IPS-18c (cell line): ENCODE measurements around the gene PARVG.

Experiments used
- H3K4me3 ChIP-seq: 2 replicates; pipeline ENCODE4 v1.7.0; 2013; ENCODE audit warnings: low read depth, mild to moderate bottlenecking, low read length, moderate library complexity; ENCODE audit not compliant: insufficient read depth
- H3K9me3 ChIP-seq: one replicate; pipeline ENCODE4 v1.6.1; 2013; ENCODE audit warnings: mild to moderate bottlenecking, low read length, moderate library complexity; ENCODE audit not compliant: control insufficient read depth, insufficient read depth

The PARVG gene

DNA sequence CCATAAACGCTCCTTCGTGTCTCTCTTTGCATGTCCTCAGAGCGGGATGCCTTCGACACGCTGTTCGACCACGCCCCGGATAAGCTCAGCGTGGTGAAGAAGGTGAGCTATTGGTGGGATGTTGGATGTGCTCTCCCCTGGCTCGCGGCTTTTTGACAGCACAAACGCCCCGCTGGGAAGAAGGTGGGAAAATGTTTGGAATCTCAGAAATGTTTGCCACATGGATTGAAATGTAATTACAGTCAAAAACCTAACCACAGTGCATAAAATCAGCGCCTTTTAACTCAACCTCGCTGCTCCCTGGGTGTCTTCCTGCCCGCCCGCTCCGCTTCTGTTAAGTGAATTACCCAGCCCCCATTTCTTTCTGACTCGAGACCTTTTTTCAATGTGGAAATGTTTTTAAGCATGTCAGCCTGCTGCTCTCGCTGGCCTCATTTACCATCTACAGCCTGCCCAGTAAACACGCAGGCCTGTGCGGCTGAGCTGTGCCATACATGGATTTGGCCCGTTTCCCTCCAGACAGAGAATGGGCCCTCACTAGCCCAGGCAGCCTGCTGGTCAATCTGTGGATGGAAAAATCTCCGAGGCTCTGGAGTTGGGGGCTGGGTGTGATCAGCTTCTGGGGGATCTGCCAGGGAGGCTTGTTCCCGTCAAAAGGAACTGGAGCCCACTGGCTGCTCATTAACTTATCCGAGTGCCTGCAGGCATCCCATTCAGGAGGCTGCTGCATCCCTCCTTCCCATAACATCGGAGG, 32.7 kb upstream of the PARVG start:
- no peak overlapping the region; the same call in 1 of the 2 replicates for H3K4me3 ChIP-seq
- H3K9me3 ChIP-seq, result no peaks in the 10 kb centered on the region

DNA sequence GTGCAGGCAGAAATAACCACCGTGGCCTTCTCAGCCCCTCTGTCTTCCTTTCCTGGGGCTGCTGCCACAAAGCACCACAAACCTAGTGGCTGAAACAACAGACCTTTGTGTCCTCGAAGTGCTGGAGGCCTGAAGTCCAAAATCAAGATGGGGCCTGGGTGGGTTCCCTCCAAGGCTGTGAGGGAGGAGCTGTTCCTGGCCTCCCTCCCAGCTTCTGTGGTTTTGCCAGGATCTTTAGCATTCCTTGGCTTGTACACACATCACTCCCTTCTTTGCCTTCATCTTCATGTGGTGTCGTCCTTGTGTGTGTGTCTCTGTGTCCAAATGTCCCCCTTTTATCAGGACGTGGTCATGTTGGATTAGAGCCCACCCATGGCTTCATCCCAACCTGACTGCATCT, 29.0 kb upstream of the PARVG start:
- Histone ChIP-seq H3K9me3 (no peaks in the 10 kb centered on the region), H3K4me3 (no peak overlapping the region)

DNA sequence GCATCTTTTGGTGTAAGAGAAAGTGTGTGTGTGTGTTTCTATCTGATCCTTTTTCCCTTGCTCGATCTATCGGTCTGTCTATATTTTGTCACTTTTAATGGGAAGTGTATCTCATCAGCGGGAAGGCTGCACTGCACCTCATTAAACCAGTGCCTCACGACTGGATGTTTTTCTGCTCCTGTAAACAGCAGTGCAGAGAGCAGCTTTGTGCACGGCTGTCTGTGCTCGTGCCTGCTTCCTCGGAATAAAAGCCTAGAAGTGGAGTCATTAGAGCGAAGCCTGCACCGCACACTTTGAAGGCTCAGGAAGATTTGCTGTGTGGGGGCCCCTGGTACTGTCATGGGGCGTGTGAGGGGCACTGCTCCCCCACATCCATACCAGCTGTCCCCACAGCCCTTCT, 27.0 kb upstream of the PARVG start:
- Histone ChIP-seq H3K4me3 (no peak overlapping the region), H3K9me3 (no peaks in the 10 kb centered on the region)

DNA sequence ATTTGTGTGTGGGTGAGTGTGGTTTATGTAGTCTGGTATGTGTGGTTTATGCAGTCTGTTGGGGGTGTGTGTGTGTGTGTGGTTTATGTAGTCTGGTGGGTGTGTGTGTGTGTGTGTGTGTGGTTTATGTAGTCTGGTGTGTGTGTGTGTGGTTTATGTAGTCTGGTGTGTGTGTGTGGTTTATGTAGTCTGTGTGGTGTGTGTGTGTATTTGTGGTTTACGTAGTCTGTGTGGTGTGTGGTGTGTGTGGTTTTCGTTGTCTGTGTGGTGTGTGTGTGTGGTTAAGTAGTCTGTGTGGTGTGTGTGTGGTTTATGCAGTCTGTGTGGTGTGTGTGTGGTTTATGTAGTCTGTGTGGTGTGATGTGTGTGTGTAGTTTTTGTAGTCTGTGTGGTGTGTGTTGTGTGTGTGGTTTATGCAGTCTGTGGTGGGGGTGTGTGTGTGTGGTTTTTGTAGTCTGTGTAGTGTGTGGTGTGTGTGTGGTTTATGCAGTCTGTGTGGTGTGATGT, 26.2 kb upstream of the PARVG start:
- H3K9me3 ChIP-seq, result no peaks in the 10 kb centered on the region
- H3K4me3 ChIP-seq, result no peak overlapping the region

DNA sequence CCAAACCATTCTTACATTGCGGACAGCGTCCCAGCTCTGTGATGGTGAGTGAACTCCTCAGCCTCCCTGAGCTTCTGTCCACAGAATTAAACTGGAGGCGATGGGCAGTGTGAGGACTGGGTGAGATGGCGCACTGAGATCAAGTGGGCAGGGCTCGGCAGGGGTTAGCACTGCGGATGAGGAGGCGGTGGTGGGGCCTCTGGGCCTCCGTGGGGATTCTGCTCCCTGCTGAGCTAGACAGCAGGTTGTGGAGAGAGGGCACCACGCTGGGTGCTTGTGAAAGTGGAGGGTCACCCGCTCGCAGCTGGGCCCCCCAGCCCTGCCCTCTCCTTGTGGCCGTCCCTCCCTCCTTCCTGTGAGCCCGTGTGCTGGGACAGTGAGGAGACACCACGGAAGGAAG, 25.6 kb upstream of the PARVG start:
- H3K4me3 ChIP-seq, result no peak overlapping the region
- no peaks in the 10 kb centered on the region for H3K9me3 ChIP-seq

DNA sequence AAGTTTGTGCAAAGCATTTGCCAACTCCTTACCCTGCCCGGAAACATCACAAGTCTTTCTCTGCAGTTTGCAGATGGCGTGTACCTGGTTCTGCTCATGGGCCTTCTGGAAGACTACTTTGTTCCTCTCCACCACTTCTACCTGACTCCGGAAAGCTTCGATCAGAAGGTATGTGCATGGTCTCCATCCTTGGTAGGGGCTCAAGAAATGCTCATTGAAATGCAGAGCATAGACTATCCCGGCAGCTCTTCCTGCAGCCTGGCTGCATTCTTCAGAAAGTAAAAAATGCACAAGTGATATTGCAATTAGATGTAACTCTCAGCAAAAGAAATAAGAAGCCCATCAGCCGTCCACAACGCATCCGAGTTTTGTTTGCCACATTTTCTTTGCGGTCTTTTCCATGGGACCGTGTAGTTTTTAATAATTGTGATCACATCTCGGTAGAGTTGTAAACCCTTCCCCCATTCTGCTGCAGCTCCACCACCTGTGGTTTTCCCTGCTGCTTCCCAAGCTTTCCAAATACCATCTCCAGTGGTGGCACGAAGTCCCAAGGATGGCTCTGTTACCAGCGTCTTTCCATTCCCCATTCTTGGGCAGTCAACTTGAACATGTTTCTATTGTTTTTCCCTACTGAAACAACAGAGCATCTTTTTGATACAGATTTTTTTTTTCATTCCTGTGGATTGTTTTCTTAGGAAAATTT, 22.7 kb upstream of the PARVG start:
- Histone ChIP-seq H3K9me3 (no peaks in the 10 kb centered on the region), H3K4me3 (no peak overlapping the region)

DNA sequence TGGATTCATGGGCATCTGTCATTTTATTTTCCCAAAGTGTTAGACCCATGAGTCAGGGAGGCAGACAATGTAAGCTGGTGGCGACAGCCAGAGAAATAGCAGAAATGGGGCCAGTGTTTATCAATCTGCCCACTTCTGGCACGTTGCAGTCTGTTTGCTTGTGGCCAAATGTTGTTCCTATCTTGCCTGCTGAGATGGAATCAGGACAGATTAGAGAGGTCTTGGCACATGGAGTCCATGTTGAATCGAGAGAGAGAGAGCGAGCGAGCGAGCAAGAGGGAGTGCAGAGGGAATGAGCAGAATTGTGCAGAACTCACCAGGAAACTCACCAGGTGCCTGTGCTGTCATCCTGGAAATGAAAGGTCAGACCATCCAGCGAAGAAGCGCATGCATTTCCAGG, 21.9 kb upstream of the PARVG start:
- Histone ChIP-seq H3K4me3 (no peak overlapping the region), H3K9me3 (no peaks in the 10 kb centered on the region)

DNA sequence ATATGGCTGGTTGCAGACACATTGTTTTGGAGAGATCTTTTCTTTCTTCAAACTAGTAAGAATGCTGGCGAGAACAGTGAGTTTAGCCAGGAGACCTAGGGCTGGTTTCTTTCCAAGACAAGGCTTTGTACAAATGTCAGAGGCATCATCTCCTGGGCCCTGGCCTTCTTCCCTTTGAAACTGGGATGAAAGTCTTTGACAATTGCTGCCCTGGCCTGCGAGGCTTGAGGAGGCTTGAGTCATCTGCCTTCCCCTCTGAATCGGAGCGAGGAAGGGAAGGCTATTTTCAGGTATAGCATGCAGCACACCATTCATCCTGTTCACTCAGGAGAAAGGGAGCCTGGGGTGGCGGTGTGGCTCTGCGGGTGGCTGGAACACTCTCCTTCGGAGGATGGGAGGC, 21.5 kb upstream of the PARVG start:
- H3K9me3 ChIP-seq, result no peaks in the 10 kb centered on the region
- H3K4me3 ChIP-seq, result no peak overlapping the region

DNA sequence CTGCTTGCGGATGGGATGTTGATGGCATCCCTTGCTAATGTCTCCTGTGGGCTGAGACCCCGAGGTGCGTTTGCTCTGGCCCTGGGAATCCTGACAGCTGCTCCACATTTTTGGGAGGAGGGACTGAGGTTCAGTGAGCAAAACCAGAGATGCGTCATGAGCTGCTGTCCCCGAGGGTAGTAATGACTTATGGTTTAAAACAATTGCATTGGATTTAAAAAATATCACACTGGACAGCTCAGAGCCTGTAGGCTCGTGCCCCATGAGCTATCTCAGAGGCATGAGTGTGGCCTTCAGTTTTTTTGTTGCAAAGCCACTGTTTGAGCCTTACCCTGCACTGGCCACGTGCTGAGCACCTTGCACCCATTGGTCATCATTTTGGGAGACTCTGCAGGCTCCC, 20.9 kb upstream of the PARVG start:
- Histone ChIP-seq H3K9me3 (no peaks in the 10 kb centered on the region), H3K4me3 (no peak overlapping the region)

DNA sequence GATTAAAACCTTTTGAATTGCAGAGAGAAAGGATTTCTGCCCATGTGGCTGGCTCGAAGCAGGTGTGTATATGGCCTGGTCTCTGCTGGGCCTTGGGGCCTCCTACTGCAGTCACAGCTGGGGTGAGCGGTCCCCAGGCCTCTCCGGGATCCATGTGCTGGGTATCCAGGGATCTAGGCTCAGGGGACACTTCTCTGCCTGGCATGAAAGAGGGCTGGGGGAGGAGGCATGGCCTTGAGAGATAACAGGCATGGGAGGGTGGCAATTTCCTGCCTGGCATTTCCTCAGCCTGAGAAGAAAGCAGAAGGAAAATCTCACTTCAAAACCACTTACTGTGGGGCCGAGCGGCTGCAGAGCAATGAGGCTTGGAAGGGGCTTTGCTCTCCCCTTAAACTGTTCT, 20.3 kb upstream of the PARVG start:
- H3K4me3 ChIP-seq, result no peak overlapping the region
- no peaks in the 10 kb centered on the region for H3K9me3 ChIP-seq

DNA sequence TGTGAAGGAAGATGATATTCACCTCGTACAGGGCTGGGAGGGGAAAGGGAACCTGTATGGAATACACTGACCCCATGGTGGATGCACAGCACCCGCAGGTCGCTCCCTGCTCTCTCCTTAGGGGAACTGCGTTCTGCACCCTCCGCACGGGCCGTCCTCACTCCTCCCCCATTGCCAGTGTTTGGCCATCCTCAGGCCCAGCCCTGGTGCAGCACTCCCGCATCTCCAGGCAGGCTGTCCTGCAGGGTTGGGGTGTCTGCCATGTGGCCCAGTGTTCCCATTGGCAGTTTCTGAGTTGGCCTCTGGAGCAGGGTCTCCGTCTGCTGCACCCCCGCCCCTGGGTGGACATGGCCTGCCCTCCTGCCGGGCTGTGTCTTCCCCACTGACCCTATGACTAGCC, 19.1 kb upstream of the PARVG start:
- Histone ChIP-seq H3K9me3 (no peaks in the 10 kb centered on the region), H3K4me3 (no peak overlapping the region)

DNA sequence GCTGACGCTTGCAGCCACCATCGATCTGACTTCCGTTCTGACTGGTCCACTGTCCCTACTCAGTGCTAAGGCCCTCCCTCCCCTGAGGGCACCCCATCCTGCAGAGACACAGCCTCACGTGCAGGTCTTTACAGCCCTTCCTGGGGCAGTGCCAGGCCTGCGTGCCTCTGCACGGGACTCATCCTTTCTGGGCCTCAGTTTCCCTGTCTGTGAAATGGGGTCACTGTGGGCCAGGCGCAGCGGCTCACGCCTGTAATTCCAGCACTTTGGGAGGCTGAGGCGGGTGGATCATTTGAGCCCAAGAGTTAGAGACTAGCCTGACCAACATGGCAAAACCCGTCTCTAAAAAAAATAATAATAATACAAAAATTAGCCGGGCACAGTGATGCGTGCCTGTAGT, 17.8 kb upstream of the PARVG start:
- Histone ChIP-seq H3K9me3 (no peaks in the 10 kb centered on the region), H3K4me3 (no peak overlapping the region)

DNA sequence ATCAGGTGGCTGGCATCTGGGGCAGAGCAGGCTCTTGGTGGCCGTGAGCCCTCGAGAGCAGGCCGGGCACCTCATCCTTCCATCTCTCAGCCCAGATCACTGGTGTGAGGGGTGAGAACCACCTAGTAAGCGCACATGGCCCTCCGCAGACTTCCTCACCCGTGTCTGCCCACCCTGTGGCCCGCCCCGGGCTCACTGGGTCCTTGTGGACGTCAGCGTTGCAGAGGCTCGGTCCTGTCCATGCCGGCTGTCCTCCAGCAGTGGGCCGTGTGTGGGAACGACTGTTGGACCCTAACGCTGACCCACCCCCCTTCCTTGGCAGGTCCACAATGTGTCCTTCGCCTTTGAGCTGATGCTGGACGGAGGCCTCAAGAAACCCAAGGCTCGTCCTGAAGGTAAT, 17.2 kb upstream of the PARVG start:
- Histone ChIP-seq H3K4me3 (no peak overlapping the region), H3K9me3 (no peaks in the 10 kb centered on the region)

DNA sequence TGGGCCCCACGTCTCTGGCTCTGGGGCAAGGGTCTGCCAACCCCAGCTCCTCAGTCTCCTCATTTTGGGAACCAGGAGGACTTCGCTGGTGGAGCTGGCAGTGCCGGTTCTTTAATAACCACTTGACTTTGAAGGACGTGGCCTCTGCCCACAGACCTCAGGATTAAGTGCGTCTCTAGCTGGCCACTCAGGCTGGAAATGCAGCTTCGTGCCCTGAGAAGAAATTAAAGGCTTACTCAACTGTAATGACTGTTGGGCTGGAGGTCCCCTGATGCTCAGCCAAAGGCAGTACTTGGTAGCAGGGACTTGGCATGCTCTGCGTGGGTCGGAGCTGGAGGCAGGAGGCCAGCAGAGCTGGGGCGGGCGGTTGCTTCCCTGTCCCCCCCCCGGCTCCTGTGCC, 16.7 kb upstream of the PARVG start:
- H3K4me3 ChIP-seq, result no peak overlapping the region
- no peaks in the 10 kb centered on the region for H3K9me3 ChIP-seq

DNA sequence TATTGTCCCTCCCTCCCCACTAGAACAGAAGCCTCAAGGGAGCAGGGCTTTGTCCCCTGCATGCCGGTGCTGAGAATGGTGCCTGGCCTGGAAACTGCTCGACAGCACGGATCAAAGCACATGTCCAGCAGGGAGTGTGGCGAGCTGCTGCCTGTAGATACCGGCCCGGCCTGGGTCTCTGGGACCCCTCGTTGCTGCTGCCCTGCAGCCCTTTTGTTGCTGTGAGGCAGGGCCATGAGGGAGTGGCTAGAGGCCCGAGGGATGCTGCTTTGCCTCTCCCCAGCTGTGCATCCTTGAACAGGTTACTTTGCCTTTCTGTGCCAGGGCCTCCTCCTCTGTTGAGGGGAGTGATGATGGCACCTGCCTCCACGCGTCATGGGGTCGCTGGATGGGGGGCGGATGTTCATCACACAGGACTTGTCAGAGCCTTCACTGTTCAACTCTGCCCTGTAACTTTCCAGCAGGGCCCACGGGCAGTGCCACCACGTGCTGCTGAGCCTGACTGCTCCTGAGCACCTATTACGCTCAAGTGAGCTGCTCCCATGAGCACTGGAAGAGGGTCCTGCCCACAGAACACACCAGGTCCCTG, 15.3 kb upstream of the PARVG start:
- Histone ChIP-seq H3K9me3 (no peaks in the 10 kb centered on the region), H3K4me3 (no peak overlapping the region)

DNA sequence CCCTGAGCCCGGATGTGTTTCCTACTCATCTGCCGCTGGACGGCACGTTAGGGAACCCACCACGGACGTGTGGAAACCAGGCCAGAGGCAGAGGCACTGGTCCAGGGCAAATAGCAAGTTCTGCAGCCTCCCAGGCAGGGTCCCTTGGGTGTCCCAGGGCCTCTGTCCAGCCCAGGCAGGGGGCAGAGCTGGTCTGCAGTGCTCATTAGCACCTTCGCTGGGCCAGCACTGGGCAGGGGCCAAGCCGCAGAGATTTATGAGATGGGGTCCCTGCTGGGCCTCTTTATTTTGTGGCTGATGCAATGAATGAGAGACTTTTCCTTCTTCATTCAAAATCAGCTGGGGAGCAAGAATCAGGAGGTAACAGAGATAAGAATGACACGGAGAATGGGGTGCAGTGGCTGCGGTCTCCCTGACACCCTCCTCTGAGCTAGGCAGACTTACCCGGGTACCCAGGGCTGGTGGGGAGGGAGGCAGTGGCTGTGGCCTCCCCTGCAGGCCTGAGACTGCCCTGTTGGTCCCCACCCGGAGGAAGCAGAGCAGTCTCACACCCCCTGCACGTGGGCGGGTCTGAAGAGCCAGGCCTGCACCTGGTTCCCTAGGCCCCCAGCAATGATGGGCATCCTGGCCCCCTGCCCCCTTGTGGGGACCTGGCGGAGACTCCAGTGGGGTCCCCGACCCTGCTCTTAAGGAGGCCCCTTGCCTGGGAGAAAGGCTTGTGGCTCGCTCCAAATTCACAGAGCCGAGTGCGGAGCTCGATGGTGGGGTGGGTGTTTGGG, 14.0 kb upstream of the PARVG start:
- H3K9me3 ChIP-seq, result no peaks in the 10 kb centered on the region
- no peak overlapping the region for H3K4me3 ChIP-seq

DNA sequence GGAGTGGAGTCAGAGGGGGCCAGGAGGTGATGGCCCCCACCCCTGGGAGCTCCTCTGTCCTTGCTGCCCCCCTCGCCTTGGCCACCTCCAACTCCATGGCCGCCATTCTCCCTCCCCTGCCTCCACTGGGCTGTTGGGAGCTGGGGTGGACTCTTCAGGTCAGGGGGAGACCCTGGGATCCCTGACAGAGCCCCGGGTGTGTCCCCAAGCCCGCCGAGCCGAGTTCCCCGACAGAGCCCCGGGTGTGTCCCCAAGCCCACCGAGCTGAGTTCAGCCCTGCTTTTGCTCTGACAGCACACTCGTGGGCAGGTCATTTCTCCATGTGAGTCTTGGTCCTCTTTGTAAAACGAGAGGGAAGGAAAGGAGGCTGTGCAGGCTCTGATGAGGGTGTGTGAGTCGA, 13.2 kb upstream of the PARVG start:
- Histone ChIP-seq H3K9me3 (no peaks in the 10 kb centered on the region), H3K4me3 (no peak overlapping the region)

DNA sequence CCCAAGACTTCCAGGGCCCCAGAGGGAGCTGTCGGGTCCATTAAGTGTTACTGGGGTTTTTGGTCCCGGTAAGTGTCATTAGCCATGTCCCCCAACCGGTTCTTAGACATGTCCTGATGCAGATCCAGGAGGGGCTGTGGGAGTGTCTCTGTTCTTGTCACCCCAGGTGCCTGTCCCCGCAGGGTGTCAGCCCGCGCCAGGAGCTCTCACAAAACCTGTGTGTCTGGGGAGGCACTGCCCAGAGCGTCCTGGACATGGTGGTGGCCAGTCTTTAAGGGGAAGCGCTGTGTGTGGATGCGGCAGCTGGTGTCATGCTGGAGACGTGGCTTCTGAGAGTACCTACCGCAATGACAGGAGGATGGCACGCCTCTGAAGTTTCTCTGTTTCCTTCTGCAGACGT, 12.5 kb upstream of the PARVG start:
- no peaks in the 10 kb centered on the region for H3K9me3 ChIP-seq

More for the DNA sequence above, 12.5 kb upstream of the PARVG start:
- H3K4me3 ChIP-seq, result no peak overlapping the region
